Esophagus squamous epithelium (tissue), 5 donors: ENCODE results near the gene CALY. TPM values are rescaled to one million over a fixed set of nuclear protein-coding genes. Genes with fewer than 3 reads are reported as not detected.
"Not testable (repeated sequence)": the region's sequence is repeated elsewhere in the genome, so short reads cannot be mapped to it uniquely, and the experiment has no call there.

Source experiments
- DNase-seq: peaks from one replicate; lab custom pipeline; 2025; lab: John Stamatoyannopoulos, UW
- H3K27ac ChIP-seq, 4 donors: fragments of 200-600 bp; sonication (generic); one replicate each; pipeline ENCODE4 v1.5.1; 2016 to 2019; ENCODE audit warnings: mild to moderate bottlenecking in 1 of 4
- H3K27me3 ChIP-seq, 4 donors: fragments of 200-600 bp; sonication (generic); 1 replicate in 3 of 4; 2 replicates in 1 of 4; pipeline versions ENCODE4 v1.5.1 to v1.6.0; 2017 to 2021; ENCODE audit warnings: antibody characterized with exemption in 1 of 4
- H3K36me3 ChIP-seq, 3 donors: fragments of 200-600 bp; sonication (generic); one replicate each; pipeline ENCODE4 v1.5.1; 2016 to 2019
- H3K4me1 ChIP-seq, 3 donors: fragments of 200-600 bp; sonication (generic); one replicate each; pipeline ENCODE4 v1.5.1; 2017 to 2019
- H3K4me3 ChIP-seq, 4 donors: fragments of 200-600 bp; sonication (generic); 1 replicate in 3 of 4; 2 replicates in 1 of 4; pipeline ENCODE4 v1.5.1; 2016 to 2019; ENCODE audit warnings: mild to moderate bottlenecking in 2 of 4, moderate library complexity in 1 of 4
- H3K9me3 ChIP-seq, 3 donors: fragments of 200-600 bp; sonication (generic); one replicate each; pipeline ENCODE4 v1.5.1; 2016 to 2019
- CTCF ChIP-seq, 6 experiments: fragments of 450-650 bp in 4 of 6; fragments of 200-600 bp in 2 of 6; sonication (generic) in 2 of 6; IDR thresholded peaks; one replicate each; pipeline ENCODE4 v1.5.1; 2016 to 2019; ENCODE audit warnings: antibody characterized with exemption in 6 of 6, mild to moderate bottlenecking in 4 of 6, moderate library complexity in 4 of 6
- POLR2A ChIP-seq, 4 donors: fragments of 450-650 bp; IDR thresholded peaks; one replicate each; pipeline ENCODE4 v1.6.1; 2017; ENCODE audit warnings: antibody characterized with exemption in 4 of 4, mild to moderate bottlenecking in 4 of 4, moderate library complexity in 3 of 4
- WGBS, 2 donors: methylation state at CpG; one replicate each; pipeline ENCODE4 v1.1.5; 2018; 5-methylcytosine and 5-hydroxymethylcytosine counted together
- intact Hi-C: fragments of 100-400 bp; cut with DNase I; formaldehyde crosslinking; loops from one replicate; pipeline ENCODE4 v1.15.0; 2022
- total RNA-seq, 4 donors: library from RNA; depleted of rRNA; stranded (reverse); fragments of >200 nt; gene quantifications; one replicate each; pipeline ENCODE4 v1.1.0, GENCODE V29; 2016
- donor health status: DM: yes; HTN: yes; CAD: no.

CALY gene
- total RNA-seq, 4 donors from 2014 or later: not detected

GRCh38 chr10:133377025-133377817 is 40.5 kb upstream of the CALY start:
- Histone ChIP-seq H3K9me3 (no peaks in the 10 kb centered on the region), H3K27ac (no peak overlapping the region), H3K4me3 (no peak overlapping the region), H3K4me1 (peaks cover 22 to 49% (median 36%) of the 10 kb centered on the region in 3 donors), H3K36me3 (peaks cover 0 to 13% (median 0%) of the 10 kb centered on the region in 3 donors), H3K27me3 (no peaks in the 10 kb centered on the region)
- 92 to 100% methylated on average over 1 to 9 of the region's 30 CpGs for WGBS, 2 donors
- no peak for DNase-seq
- no peak for TF ChIP-seq CTCF (IDR thresholded peaks at IDR 0.05)
- no peak for TF ChIP-seq POLR2A (IDR thresholded peaks at IDR 0.05)
- intact Hi-C loops: no loop called here

GRCh38 chr10:133376183-133376582 is 39.5 kb upstream of the CALY start:
- 91% methylated on average over 5 of the region's 5 CpGs for WGBS, 2 donors
- not testable (repeated sequence) for H3K27me3 ChIP-seq
- H3K4me1 ChIP-seq: peaks cover 27 to 56% (median 38%) of the 10 kb centered on the region in 3 donors

GRCh38 chr10:133375357-133376115 is 38.8 kb upstream of the CALY start:
- WGBS, 2 donors: 78% methylated on average over 12 of the region's 12 CpGs
- Histone ChIP-seq H3K9me3 (no peaks in the 10 kb centered on the region), H3K36me3 (peaks cover 0 to 12% (median 0%) of the 10 kb centered on the region in 3 donors), H3K27me3 (no peaks in the 10 kb centered on the region), H3K4me3 (no peak overlapping the region), H3K27ac (no peak overlapping the region), H3K4me1 (peaks cover 27 to 49% (median 32%) of the 10 kb centered on the region in 3 donors)
- DNase-seq: no peak
- intact Hi-C loops: no loop called here
- no peak for TF ChIP-seq CTCF (IDR thresholded peaks at IDR 0.05)
- no peak for TF ChIP-seq POLR2A (IDR thresholded peaks at IDR 0.05)

More at GRCh38 chr10:133376183-133376582, 39.5 kb upstream of the CALY start:
- H3K9me3 ChIP-seq, H3K36me3 ChIP-seq, intact Hi-C loops, H3K4me3 ChIP-seq, DNase-seq, H3K27ac ChIP-seq: not testable (repeated sequence)

GRCh38 chr10:133373174-133374090 is 36.7 kb upstream of the CALY start, which contains the start of gene ECHS1:
ECHS1 (minus strand) TSS chr10:133373354; CDS start chr10:133373333, 21 bp downstream.
- Histone ChIP-seq H3K4me1 (peaks cover 18 to 38% (median 20%) of the 10 kb centered on the region in 3 donors), H3K4me3 (peak within 1 kb of the TSS; percentile 83 to 97 (median 88)), H3K36me3 (peaks cover 10 to 33% (median 10%) of the 10 kb centered on the region in 3 donors), H3K9me3 (no peaks in the 10 kb centered on the region), H3K27ac (peak within 1 kb of the TSS; percentile 88 to 99 (median 96)), H3K27me3 (no peaks in the 10 kb centered on the region)
- TF ChIP-seq POLR2A (IDR thresholded peaks at IDR 0.05) (peak in 2 of 4 donors; percentile 55 to 63), CTCF (IDR thresholded peaks at IDR 0.05) (no peak)
- DNase-seq: peak; percentile 83
- intact Hi-C loops: no loop called here
- 1 to 4% methylated on average over 5 to 21 of the region's 89 CpGs for WGBS, 2 donors

GRCh38 chr10:133372507-133372906 is 35.8 kb upstream of the CALY start:
- WGBS, 2 donors: no CpG with 5 or more reads among the region's 20 CpGs

More at GRCh38 chr10:133372507-133372906, 35.8 kb upstream of the CALY start:
- H3K27ac ChIP-seq: peak overlapping the region in 2 of 4 donors; percentile 88 to 97
- TF ChIP-seq POLR2A (IDR thresholded peaks at IDR 0.05) (no peak), CTCF (IDR thresholded peaks at IDR 0.05) (no peak)
- DNase-seq: no peak
- peaks cover 10 to 43% (median 14%) of the 10 kb centered on the region in 3 donors for H3K36me3 ChIP-seq
- no peaks in the 10 kb centered on the region for H3K9me3 ChIP-seq
- intact Hi-C loops: no loop called here
- H3K4me3 ChIP-seq: peak overlapping the region; percentile 83 to 97 (median 88)
- no peaks in the 10 kb centered on the region for H3K27me3 ChIP-seq
- peaks cover 12 to 31% (median 12%) of the 10 kb centered on the region in 3 donors for H3K4me1 ChIP-seq
